ENCODE measurements around the gene KCNG2. TPM values are rescaled to one million over a fixed set of nuclear protein-coding genes. Genes with fewer than 3 reads are reported as not detected.

The KCNG2 gene
- total and polyA plus RNA-seq, 2 of the 4 experiments (the other 2 are of a cell fraction), result not detected

DNA sequence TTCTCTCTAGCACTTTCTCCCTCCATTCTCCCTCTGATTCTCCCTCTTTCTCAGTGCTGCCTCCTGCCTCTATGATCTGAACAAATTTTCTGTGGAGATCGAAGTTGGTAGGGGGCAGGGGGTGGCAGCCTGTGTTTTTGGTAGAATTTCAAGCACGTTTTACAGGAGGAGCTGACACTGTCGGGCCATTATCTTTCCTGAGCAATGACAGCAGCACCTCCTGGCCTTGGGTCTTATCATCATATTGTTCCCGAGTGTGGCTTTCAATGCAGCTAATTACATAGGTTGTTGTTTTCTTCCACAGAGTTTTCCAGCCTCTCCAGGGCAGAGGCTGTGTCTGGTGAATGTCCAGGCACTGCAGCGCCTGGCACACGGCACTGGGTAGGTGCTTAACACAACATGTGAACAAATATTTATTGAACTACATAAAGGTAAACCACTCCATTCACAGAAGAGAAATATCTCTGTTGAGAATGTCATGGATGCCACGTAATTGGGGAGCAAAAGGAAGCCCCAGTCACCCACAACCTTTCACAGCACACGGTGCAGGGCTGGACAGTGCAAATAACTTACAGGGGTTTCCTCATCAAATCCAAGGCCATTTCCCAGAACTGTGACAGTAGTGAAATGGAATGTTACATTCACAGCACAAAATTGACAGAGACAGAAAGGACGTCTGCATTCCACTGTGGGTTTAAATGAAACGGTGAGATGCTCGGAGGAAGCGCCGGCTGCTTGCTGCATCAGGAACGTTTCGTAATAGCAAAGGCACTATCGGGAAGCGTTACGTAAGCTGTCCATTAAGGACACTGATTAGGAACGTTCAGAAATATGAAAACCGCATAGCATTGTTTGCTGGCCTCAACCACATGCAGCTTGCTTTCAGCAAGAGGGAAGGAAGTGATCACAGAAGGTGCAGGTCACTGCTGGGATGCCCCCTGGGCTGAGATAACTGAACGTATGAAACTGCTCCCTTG, 6.5 kb upstream of the KCNG2 start (continued):
- peak; percentile 8 for TF ChIP-seq RCOR1 (IDR thresholded peaks at IDR 0.05; ENCODE audit: insufficient replicate concordance, low read length)
- no peak for TF ChIP-seq RAD21 (IDR thresholded peaks at IDR 0.05; ENCODE audit: low read length)

All from IMR-90 (cell line).